ENCODE data around the gene LYPD6. TPM values are rescaled to one million over a fixed set of nuclear protein-coding genes. Genes with fewer than 3 reads are reported as not detected.
"Not testable (repeated sequence)": the region's sequence is repeated elsewhere in the genome, so short reads cannot be mapped to it uniquely, and the experiment has no call there.

Gene LYPD6
- polyA plus RNA-seq, 1 donor: 5.4 TPM

GRCh38 chr2:149314687-149315086, 15.7 kb upstream of the LYPD6 start:
- Histone ChIP-seq H3K27ac (ENCODE audit: low read length) (no peak overlapping the region), H3K4me1 (ENCODE audit: control insufficient read depth, insufficient read depth, low read length) (peaks cover 3% of the 10 kb centered on the region), H3K27me3 (ENCODE audit: control insufficient read depth, insufficient read depth, low read length) (no peaks in the 10 kb centered on the region), H3K9me3 (ENCODE audit: control insufficient read depth, low read depth, low read length) (no peaks in the 10 kb centered on the region), H3K36me3 (ENCODE audit: control insufficient read depth, insufficient read depth, low read length) (no peaks in the 10 kb centered on the region), H3K4me3 (ENCODE audit: low read length) (no peak overlapping the region)
- WGBS (ENCODE audit: insufficient coverage, low lambda C conversion rate): no CpG with 5 or more reads among the region's 1 CpG
- DNase-seq: peak in 1 of 2 donors; percentile 11

- H3K4me1 ChIP-seq (ENCODE audit: control insufficient read depth, insufficient read depth, low read length): peaks cover 3% of the 10 kb centered on the region
- no peak overlapping the region for H3K4me3 ChIP-seq (ENCODE audit: low read length)
- no peaks in the 10 kb centered on the region for H3K36me3 ChIP-seq (ENCODE audit: control insufficient read depth, insufficient read depth, low read length)
- no peak overlapping the region for H3K27ac ChIP-seq (ENCODE audit: low read length)
- H3K27me3 ChIP-seq (ENCODE audit: control insufficient read depth, insufficient read depth, low read length): peaks cover 5% of the 10 kb centered on the region
- no peak for DNase-seq
- peaks cover 5% of the 10 kb centered on the region for H3K9me3 ChIP-seq (ENCODE audit: control insufficient read depth, low read depth, low read length)
- 50% methylated on average over 2 of the region's 3 CpGs for WGBS (ENCODE audit: insufficient coverage, low lambda C conversion rate)
Observed at GRCh38 chr2:149315461-149315860, 14.9 kb upstream of the LYPD6 start.

GRCh38 chr2:149318566-149318965, 11.8 kb upstream of the LYPD6 start:
- H3K27ac ChIP-seq (ENCODE audit: low read length); H3K27me3 ChIP-seq (ENCODE audit: control insufficient read depth, insufficient read depth, low read length); H3K4me3 ChIP-seq (ENCODE audit: low read length); DNase-seq; H3K36me3 ChIP-seq (ENCODE audit: control insufficient read depth, insufficient read depth, low read length); H3K9me3 ChIP-seq (ENCODE audit: control insufficient read depth, low read depth, low read length); H3K4me1 ChIP-seq (ENCODE audit: control insufficient read depth, insufficient read depth, low read length): not testable (repeated sequence)
- WGBS (ENCODE audit: insufficient coverage, low lambda C conversion rate): no CpG with 5 or more reads among the region's 3 CpGs

- no peaks in the 10 kb centered on the region for H3K36me3 ChIP-seq (ENCODE audit: control insufficient read depth, insufficient read depth, low read length)
- H3K27ac ChIP-seq (ENCODE audit: low read length): no peak overlapping the region
- WGBS (ENCODE audit: insufficient coverage, low lambda C conversion rate): no CpG with 5 or more reads among the region's 36 CpGs
- H3K4me3 ChIP-seq (ENCODE audit: low read length): no peak overlapping the region
- no peak for DNase-seq
- H3K9me3 ChIP-seq (ENCODE audit: control insufficient read depth, low read depth, low read length): peaks cover 7% of the 10 kb centered on the region
- H3K4me1 ChIP-seq (ENCODE audit: control insufficient read depth, insufficient read depth, low read length): no peaks in the 10 kb centered on the region
- H3K27me3 ChIP-seq (ENCODE audit: control insufficient read depth, insufficient read depth, low read length): peaks cover 8% of the 10 kb centered on the region
Observed at GRCh38 chr2:149320362-149320761, 10.0 kb upstream of the LYPD6 start.

GRCh38 chr2:149329068-149329467, 1.3 kb upstream of the LYPD6 start:
- Histone ChIP-seq H3K27me3 (ENCODE audit: control insufficient read depth, insufficient read depth, low read length) (peaks cover 4% of the 10 kb centered on the region), H3K36me3 (ENCODE audit: control insufficient read depth, insufficient read depth, low read length) (no peaks in the 10 kb centered on the region), H3K4me3 (ENCODE audit: low read length) (peak overlapping the region; percentile 88), H3K9me3 (ENCODE audit: control insufficient read depth, low read depth, low read length) (no peaks in the 10 kb centered on the region), H3K4me1 (ENCODE audit: control insufficient read depth, insufficient read depth, low read length) (peaks cover 8% of the 10 kb centered on the region), H3K27ac (ENCODE audit: low read length) (peak overlapping the region; percentile 88)
- WGBS (ENCODE audit: insufficient coverage, low lambda C conversion rate): no CpG with 5 or more reads among the region's 8 CpGs
- DNase-seq: peak in 1 of 2 donors; percentile 20

GRCh38 chr2:149329489-149330126, 779 bp upstream of the LYPD6 start:
- peak overlapping the region; percentile 88 for H3K27ac ChIP-seq (ENCODE audit: low read length)
- H3K27me3 ChIP-seq (ENCODE audit: control insufficient read depth, insufficient read depth, low read length): peaks cover 4% of the 10 kb centered on the region
- no CpG with 5 or more reads among the region's 32 CpGs for WGBS (ENCODE audit: insufficient coverage, low lambda C conversion rate)
- H3K9me3 ChIP-seq (ENCODE audit: control insufficient read depth, low read depth, low read length): no peaks in the 10 kb centered on the region
- peak overlapping the region; percentile 88 for H3K4me3 ChIP-seq (ENCODE audit: low read length)
- no peaks in the 10 kb centered on the region for H3K36me3 ChIP-seq (ENCODE audit: control insufficient read depth, insufficient read depth, low read length)
- H3K4me1 ChIP-seq (ENCODE audit: control insufficient read depth, insufficient read depth, low read length): peaks cover 8% of the 10 kb centered on the region
- DNase-seq: peak; percentile 71 to 91

- no CpG with 5 or more reads among the region's 19 CpGs for WGBS (ENCODE audit: insufficient coverage, low lambda C conversion rate)
- Histone ChIP-seq H3K9me3 (ENCODE audit: control insufficient read depth, low read depth, low read length) (no peaks in the 10 kb centered on the region), H3K4me3 (ENCODE audit: low read length) (peak overlapping the region; percentile 88), H3K27me3 (ENCODE audit: control insufficient read depth, insufficient read depth, low read length) (peaks cover 4% of the 10 kb centered on the region), H3K36me3 (ENCODE audit: control insufficient read depth, insufficient read depth, low read length) (no peaks in the 10 kb centered on the region), H3K27ac (ENCODE audit: low read length) (peak overlapping the region; percentile 60), H3K4me1 (ENCODE audit: control insufficient read depth, insufficient read depth, low read length) (peaks cover 8% of the 10 kb centered on the region)
- no peak for DNase-seq
Observed at GRCh38 chr2:149331023-149331400, 625 bp downstream of the LYPD6 start.

- WGBS (ENCODE audit: insufficient coverage, low lambda C conversion rate): 71% methylated on average over 1 of the region's 2 CpGs
- Histone ChIP-seq H3K27me3 (ENCODE audit: control insufficient read depth, insufficient read depth, low read length) (peaks cover 4% of the 10 kb centered on the region), H3K27ac (ENCODE audit: low read length) (no peak overlapping the region), H3K4me1 (ENCODE audit: control insufficient read depth, insufficient read depth, low read length) (peaks cover 8% of the 10 kb centered on the region), H3K36me3 (ENCODE audit: control insufficient read depth, insufficient read depth, low read length) (no peaks in the 10 kb centered on the region), H3K9me3 (ENCODE audit: control insufficient read depth, low read depth, low read length) (no peaks in the 10 kb centered on the region), H3K4me3 (ENCODE audit: low read length) (no peak overlapping the region)
- DNase-seq: no peak
Observed at GRCh38 chr2:149332364-149332763, 2.0 kb downstream of the LYPD6 start.

- Histone ChIP-seq H3K36me3 (ENCODE audit: control insufficient read depth, insufficient read depth, low read length) (no peaks in the 10 kb centered on the region), H3K9me3 (ENCODE audit: control insufficient read depth, low read depth, low read length) (no peaks in the 10 kb centered on the region), H3K4me1 (ENCODE audit: control insufficient read depth, insufficient read depth, low read length) (peaks cover 8% of the 10 kb centered on the region), H3K27ac (ENCODE audit: low read length) (no peak overlapping the region), H3K27me3 (ENCODE audit: control insufficient read depth, insufficient read depth, low read length) (peaks cover 4% of the 10 kb centered on the region), H3K4me3 (ENCODE audit: low read length) (no peak overlapping the region)
- no peak for DNase-seq
- WGBS (ENCODE audit: insufficient coverage, low lambda C conversion rate): 83% methylated on average over 1 of the region's 3 CpGs
Observed at GRCh38 chr2:149333636-149334035, 3.2 kb downstream of the LYPD6 start.

- no CpG with 5 or more reads among the region's 2 CpGs for WGBS (ENCODE audit: insufficient coverage, low lambda C conversion rate)
- Histone ChIP-seq H3K27ac (ENCODE audit: low read length) (no peak overlapping the region), H3K4me1 (ENCODE audit: control insufficient read depth, insufficient read depth, low read length) (peaks cover 10% of the 10 kb centered on the region), H3K9me3 (ENCODE audit: control insufficient read depth, low read depth, low read length) (no peaks in the 10 kb centered on the region), H3K27me3 (ENCODE audit: control insufficient read depth, insufficient read depth, low read length) (peaks cover 4% of the 10 kb centered on the region), H3K4me3 (ENCODE audit: low read length) (no peak overlapping the region), H3K36me3 (ENCODE audit: control insufficient read depth, insufficient read depth, low read length) (no peaks in the 10 kb centered on the region)
- no peak for DNase-seq
Observed at GRCh38 chr2:149334156-149334555, 3.8 kb downstream of the LYPD6 start.

- no CpG with 5 or more reads among the region's 2 CpGs for WGBS (ENCODE audit: insufficient coverage, low lambda C conversion rate)
- H3K27me3 ChIP-seq (ENCODE audit: control insufficient read depth, insufficient read depth, low read length): no peaks in the 10 kb centered on the region
- H3K4me3 ChIP-seq (ENCODE audit: low read length): no peak overlapping the region
- H3K4me1 ChIP-seq (ENCODE audit: control insufficient read depth, insufficient read depth, low read length): peaks cover 2% of the 10 kb centered on the region
- DNase-seq: no peak
- no peak overlapping the region for H3K27ac ChIP-seq (ENCODE audit: low read length)
- no peaks in the 10 kb centered on the region for H3K36me3 ChIP-seq (ENCODE audit: control insufficient read depth, insufficient read depth, low read length)
- H3K9me3 ChIP-seq (ENCODE audit: control insufficient read depth, low read depth, low read length): no peaks in the 10 kb centered on the region
Observed at GRCh38 chr2:149339324-149339723, 8.9 kb downstream of the LYPD6 start.
